Ammon's horn (tissue), 1 donor: Measurements from ENCODE around the gene SLC7A6.

Source experiments
- DNase-seq: peaks from one replicate; pipeline ENCODE4 v3.0.0-alpha.2; 2016; ENCODE audit warnings: low spot score

The SLC7A6 gene

DNA sequence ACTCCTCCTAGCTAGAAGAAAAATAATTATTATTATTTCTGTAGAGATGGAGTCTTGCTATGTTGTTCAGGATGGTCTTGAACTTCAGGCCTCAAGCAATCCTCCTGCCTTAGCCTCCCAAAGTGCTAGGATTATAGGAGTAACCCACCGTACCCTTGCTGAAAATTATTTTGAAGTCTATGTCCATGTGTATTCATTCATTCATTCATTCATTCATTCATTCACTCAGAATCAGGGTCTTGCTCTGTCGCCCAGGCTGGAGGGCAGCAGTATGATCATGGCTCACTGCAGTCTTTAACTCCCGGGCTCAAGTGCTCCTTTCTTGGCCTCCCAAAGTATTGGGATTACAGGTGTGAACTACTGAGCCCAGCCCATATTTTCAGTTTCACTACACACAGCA, 42.3 kb downstream of the SLC7A6 start:
- no peak for DNase-seq

DNA sequence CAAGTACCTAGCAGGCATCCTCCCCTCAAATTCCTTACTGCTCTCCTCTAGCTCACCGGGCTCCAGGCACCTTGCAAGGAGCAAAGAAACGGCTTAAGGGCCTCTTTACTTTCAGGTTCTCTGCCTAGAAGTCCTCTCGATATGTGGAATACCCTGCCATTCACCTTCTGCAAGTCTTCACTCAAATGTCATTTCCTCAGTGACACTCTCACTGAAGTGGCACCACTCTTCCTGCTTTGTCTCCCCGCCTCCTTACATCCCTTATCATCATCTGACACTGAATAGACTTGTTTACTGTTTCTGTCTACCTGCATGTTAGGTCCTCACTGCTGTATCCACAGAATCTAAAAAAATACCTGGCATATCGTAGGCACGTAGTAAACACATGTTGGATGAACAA, 45.5 kb downstream of the SLC7A6 start:
- no peak for DNase-seq

DNA sequence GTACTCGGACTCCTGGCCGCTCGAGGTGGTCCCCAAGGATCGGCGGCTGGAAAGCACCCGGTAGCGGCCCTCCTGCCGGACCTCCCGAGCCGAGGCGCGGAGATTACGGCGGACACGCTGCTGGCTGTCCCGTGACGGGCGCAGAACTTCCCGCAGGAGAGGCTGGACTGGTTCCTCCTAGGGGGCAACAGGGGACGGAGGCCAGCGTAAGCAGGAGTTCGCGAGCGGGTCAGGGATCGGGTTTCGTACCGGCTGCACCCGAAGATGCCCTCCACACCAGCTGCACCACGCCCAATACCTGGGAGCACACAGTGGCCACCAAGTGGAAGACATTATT, 46.1 kb downstream of the SLC7A6 start:
- DNase-seq, result no peak

DNA sequence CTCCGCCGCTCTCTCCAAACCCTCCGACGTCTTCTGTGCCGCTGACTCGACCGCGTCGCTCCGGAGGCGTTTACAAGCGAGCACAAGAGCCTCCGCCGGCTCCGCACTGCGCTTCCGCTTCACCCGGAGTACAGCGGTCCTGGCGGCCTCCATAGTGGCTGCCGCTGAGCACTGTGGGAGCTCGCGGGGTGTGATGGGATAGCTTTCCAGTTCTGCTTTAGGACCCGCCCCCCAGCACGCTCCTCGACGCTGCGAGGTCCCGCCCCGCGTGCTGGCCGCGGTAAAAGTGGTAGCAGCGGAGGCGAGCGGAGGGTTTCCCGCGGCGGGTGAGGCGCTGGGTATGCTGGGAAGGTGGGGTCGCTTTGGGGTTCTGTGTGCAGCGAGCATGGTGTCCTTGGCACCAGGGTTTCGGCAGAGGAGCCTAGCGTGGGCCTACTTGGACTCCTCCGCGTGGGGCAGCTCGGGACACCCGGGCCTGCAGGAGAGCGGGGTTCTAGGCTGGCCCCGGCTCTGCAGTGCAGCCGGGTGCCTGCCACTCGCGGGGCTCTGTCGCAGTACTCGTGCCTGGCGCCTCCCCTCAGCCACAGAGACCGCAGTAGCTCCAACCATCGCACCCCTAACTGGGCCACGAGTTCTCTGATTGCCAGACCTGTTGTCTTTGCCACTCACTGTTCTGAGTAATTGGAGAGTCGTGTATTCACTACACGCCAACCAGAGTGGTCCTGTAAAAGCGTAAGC, 46.6 kb downstream of the SLC7A6 start, which contains the start of the genes PRMT7 and SLC7A6OS:
TSS of gene PRMT7 (plus strand) at position 246 of the 738 bp plus-strand sequence. CDS start 4,961 bp downstream, outside the sequence.
TSS of gene SLC7A6OS (minus strand) at position 173 of the 738 bp plus-strand sequence. CDS start at position 153, 20 bp downstream.
- peak; percentile 94 for DNase-seq

DNA sequence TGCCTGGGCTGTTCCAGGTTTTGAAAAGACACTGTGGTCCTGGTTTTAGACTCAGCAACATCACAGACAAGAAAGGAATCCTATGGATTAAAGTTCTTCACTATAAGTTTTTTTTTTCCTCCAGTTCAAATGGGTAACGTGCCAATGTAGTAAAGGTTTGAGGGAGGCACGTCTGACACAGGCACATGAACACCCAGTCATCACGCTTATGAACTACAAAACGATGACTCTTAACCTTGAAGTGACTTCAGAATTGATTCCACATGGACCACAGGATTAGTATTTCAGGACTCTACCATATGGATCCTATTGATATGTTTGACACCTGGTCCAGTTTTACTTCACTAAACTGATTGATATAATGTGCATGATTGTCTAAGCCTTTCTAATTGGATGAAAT, 48.8 kb downstream of the SLC7A6 start:
- no peak for DNase-seq

DNA sequence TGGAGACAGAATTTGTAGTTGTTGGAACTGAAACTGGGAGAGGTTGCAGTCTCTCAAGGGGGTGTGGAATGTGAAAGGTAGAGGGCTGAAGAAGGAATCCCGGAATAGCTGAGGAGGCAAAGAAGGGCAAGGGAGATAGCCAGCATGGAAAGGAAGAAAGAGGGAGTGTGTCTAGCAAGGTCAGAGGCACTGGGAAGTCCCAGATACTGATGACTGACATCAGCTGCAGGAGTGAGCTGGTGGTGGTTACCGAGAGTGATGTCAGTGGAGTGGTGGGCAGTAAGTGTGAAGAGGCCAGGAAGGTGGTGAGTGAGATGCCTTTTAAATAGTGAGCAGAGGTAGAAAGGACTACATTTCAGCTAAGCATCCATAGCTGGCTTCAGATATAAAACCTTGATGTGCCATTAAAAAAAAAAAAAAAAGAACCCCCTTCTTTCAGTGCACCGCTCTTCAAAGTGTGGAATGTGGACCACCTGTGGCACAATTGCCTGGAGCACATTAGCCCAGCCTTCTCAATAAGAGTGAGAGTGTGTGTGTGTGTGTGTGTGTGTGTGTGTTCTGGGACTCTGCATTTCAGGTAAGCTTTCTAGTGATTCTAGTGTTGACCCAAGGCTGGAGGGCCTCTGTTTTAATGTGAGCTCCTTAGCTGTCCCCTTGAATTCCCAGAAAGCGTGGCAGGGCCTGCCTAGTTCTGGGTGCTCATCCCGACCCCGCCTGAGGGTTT, 55.0 kb downstream of the SLC7A6 start:
- DNase-seq, result no peak

DNA sequence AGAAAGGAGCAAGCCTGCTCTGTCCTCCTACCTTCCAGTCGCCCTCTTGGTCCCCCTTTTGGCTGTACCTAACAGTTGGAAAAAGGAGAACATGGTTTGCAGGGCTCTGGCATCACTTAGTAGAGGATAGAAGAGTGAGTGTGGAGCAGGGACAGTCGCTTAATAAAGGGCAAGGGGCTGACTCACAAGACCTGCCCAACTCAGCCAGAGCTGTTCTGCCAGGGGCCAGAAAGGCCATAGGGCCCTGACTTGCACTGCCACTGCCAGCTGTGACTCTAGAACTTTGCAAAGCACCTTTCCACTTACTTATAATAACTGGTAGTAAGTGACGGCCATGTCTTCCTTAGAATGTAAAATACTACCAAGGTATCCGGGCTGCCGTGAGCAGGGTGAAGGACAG, 60.0 kb downstream of the SLC7A6 start:
- DNase-seq, result no peak

DNA sequence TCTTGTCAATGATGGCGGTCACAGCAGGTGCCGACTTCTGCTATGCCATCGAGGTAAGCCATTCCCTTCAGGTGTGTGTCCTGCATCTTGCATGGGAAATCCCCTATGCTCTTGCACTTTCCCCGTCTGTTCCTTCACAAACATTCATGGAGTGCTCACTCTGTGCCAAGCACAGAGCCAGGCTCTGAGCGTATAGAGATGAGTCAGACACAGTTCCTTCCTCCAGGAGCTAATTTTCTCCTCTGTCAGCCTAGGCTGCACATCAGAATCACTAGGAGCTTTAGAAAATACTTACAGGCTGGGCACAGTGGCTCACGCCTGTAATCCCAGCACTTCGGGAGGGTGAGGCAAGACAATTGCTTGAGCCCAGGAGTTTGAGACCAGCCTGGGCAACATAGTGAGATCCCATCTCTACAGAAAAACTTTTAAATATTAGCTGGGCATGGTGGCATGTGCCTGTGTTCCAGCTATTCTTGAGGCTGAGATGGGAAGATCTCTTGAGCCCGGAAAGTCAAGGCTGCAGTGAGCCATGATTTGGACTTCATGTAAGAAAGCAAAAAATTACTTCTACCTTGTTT, 60.5 kb downstream of the SLC7A6 start:
- DNase-seq, result no peak

DNA sequence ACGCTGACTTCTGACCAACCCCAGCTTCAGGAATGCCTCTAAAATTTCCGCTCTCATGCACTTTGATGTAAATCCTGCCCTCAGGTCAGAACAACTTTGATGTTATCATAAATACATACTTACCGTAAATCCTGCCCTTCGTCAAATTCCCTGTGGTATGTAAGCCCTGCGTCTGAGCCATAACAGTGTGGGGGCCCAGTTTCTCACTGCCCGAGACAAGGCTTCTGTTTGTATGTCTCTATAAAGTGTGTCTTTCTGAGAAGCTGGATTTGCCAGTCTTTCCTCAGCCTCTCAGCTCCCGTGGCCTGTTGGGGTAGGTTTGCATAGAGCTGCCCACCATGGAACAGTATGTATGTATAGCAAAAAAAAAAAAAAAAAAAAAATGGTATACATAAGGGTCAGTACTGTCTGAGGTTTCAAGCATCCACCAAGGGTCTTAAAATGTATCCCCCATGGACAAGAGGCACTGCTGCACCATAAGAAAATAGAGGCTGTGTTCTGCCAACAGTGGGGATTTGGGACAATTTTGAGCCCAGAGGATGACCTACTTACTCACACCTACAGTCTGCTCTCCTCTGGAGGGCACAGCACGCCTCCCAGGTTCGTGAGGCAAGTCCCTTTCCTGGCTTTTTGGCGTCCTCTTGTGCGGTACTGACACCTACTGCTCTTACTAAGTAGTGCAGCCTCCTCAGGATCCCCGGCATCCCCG, 64.0 kb downstream of the SLC7A6 start:
- DNase-seq, result peak; percentile 94

DNA sequence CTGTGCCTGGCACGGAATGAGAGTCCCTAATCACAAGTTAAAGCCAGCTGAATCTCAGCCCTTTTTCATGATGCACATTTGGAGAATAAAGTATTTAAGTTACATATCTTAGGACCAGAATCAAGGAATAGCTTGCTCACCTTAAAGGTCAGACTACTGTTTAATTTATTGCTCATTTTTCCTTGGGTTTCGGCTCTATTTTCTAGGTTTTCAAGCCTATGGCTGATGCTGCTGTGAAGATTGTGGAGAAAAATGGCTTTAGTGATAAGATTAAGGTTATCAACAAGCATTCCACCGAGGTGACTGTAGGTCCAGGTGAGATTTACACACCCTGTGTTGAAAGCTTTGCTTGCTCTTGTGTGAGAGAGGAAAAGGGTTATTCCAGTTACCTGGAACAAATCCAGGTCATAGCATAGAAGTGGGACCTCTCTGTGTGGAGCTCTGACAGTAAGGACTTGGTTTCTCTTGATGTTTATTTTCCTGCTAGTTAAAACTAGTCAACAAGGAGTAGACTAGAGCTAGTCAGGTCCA, 64.6 kb downstream of the SLC7A6 start:
- DNase-seq, result no peak

DNA sequence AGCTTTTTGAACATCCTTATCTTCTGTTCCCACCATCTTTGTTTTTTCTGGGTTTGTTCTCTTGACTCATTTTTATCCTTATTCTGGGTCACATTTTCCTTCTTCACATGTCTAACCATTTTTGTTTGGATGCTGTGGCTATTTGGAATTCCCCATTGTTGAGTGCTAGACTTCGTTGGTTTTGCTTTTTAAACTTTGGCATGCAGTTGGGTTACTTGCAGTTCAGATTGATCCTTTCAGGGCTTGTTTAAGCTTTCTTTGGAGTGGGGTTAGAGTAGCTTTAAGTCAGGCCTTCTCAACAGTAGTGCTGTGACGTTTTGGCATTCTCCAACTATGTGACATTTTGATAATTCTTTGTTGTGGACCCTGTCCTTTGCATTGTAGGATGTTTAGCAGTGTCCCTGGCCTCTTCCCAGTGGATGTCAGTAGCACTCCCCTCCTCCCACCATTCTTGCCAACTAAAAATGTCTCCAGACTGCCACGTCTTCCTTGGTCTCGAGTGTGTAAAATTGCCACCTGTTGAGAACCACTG, 67.6 kb downstream of the SLC7A6 start:
- DNase-seq, result no peak

DNA sequence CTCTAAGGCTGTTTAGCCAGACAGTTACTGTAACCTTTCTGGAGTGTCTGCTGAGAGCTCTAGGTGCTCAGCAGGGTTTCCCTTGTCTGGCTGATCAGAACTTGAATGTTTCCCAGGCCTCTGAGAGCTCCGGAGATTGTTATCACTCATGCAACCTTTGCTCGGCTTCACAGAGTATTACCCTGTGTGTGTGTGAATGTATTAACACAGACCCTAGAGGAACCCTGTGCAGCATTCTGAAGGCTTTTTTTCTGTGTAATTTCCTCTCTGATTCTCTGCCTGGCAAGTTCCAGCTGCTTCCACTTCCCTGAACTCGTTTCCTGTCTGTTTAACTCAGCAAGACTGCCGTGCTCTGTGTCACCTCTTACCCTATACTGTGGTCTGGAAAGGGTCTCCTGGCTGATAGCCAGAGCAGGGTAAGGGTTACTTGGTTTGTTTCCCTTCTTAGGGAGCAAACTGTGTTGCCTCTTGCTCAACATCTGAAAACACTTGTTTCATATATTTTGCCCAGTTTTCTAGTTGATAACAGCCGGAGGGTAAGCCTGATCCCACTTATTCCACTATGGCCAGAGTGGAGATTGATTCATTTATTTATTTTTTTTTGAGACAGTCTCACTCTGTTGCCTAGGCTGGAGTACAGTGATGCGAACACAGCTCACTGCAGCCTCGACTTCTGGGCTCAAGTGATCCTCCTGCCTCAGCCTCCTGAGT, 68.2 kb downstream of the SLC7A6 start:
- DNase-seq, result peak; percentile 72

DNA sequence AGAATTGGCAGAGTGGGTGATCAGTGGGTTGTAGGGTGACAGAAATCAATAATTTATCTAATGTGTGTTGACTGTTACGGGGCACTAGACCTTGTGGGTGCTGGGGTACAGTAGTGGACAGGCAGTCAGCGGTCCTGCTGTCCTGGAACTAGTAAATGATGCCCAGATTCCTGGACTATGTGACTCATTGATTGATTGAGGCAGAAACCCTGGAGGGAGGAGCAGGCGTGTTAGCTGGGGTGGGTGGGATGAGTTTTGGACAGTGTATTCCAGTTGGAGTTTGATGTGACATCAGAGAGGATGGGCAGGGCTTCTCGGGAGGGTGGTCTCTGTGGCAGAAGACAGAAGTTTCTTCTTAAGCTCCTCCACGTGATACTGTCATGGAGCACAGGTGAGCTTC, 70.8 kb downstream of the SLC7A6 start:
- no peak for DNase-seq

DNA sequence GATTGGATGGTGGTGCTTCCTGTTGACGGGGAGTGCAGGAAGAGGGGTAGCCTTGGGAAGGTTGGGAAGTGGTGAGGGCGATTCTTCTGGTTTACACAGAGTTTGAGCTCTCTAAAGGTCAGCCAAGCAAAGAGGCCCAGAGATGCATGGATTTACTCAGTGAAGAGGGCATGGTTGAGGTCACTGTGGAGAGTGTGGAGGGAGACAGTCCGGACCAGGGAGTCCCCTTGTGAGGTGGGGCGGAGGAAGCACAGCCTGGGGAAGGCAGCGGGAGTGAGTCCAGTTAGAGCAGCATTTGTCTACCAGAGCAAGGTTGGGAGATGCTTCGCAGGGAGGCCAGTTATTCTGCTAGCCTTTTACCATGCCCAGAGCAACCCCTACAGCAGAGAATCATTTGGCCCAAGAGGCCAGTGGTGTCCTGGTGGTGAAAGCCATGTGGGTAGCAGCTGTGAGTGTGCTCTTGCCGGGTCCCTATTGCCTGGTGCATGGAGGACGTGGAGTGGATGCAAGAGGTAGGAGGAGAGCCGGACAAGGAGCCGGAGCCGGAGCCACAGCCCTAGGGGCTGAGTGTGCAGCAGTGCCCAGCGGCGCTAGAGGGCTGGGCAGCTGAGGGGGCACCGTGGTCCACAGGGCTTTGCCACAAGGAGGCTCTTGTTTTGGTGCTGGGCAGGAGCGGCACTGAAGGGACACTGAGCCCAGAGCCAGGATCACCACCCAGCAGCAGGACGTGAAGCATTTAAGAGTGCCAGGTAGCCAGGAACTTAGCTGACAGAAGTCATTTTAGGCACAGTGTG, 74.2 kb downstream of the SLC7A6 start:
- DNase-seq, result no peak

DNA sequence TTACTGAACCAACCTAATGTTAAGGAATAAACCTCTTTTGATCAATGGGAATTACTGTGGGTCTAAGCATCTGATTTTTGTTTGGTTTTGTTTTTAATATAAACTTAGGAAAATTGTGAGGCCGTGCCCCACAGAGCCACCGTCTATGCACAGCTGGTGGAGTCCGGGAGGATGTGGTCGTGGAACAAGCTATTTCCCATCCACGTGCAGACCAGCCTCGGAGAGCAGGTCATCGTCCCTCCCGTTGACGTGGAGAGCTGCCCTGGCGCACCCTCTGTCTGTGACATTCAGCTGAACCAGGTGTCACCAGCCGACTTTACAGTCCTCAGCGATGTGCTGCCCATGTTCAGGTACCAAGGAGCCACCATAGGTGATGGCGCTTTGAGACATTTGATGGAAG, 74.9 kb downstream of the SLC7A6 start:
- no peak for DNase-seq

DNA sequence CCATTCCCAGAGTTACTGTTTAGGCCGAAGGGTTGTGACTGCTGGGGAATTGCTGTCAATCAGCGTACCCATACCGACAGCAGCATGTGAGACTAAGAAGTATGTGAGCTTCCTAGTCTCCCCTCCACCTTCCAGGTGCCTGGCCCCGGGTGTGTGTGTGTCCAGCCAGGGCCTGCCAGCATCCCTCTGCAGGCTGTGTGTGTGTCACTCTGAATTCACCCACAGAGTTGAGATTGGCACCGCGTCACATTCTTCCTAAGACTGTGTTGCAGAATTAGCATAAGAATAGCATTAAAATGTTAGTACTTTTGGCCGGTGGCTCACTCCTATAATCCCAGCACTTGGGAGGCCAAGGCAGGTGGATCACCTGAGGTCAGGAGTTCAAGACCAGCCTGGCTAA, 78.3 kb downstream of the SLC7A6 start:
- no peak for DNase-seq

DNA sequence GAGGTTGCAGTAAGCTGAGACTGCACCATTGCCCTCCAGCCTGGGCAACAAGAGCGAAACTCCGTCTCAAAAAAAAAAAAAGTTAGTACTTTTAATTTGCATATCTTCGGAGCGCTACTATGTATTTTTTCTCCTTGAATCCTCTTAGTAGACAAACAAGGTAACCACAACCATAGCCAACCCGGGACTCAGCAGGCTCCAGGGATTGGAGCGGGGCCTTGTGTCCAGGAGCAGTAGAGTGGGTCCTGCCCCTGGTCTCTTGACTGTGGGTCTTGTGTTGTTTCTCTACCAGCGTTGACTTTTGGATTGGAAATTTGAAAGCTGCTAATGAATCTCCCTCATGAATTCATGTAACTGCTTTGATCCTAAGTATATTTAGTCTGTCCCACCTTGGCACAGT, 78.8 kb downstream of the SLC7A6 start:
- no peak for DNase-seq

DNA sequence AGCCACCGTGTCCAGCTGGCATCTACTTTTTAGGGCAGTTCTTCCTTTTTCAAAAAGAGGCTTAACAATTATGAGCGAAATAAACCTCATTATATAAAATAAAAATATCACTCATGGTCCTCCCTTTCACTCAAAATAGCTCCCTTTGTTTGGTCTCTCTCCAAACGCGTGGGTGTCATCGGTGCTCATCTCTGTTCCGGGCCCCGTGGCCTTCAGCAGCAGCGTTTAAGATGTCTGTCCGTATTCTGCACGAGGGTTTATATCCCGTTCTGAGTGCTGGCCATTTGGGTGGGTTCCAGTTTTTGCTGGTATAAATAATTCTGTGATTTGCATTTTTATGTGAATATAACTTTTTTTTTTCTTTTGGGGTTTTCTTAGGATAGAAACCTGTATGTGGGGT, 79.9 kb downstream of the SLC7A6 start:
- DNase-seq, result no peak

DNA sequence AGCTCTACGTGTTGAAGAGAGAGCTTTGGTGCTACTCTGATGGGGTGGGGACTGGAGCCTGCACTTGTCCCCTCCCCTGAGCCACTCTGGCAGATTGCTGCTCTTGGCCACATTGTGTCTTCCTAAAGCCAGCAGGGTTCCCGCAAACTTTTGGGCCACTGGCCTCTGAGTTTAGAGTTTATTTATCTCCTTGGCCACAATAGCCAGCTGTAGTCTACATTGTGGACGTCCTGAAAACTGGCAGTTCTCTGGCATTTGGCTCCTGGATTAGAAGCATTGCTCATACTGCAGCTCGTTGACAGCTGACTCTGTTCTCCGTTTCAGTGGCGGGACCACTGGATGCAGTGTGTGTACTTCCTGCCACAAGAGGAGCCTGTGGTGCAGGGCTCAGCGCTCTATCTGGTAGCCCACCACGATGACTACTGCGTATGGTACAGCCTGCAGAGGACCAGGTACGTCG, 81.1 kb downstream of the SLC7A6 start:
- DNase-seq, result no peak

DNA sequence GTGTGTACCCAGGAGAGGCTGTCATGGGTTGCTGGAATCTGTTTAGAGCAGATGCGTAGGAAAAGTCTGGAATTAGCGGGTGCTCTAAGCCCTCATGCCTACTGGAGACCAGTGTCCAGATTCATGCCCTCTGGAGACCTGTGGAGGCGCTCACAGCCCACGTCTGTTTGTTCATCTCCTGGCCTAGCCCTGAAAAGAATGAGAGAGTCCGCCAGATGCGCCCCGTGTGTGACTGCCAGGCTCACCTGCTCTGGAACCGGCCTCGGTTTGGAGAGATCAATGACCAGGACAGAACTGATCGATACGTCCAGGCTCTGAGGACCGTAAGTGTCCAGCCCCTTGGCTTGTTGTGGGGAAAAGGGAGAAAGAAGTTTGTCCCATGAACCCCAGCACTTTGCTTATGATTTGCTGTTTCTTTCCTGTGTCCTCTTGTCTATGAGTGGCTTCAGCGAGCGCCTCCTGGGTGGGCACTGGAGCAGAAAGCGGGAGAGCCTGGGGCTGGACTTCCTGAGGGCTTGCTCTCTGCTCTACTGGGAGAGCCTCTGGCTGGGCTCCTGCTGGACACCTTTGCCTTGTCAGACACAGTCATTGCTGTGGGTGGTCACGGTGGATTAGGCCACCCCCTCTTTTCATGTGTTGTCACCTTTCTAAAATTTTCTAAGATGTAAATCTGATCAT, 81.8 kb downstream of the SLC7A6 start:
- DNase-seq, result no peak
